Left colon (tissue), 2 donors: ENCODE results near the gene RAD51AP1. TPM values are rescaled to one million over a fixed set of nuclear protein-coding genes. Genes with fewer than 3 reads are reported as not detected.

Experiments
- ATAC-seq: fragments of 200-7000 bp; cut with Tn5 transposase; one replicate; pipeline ENCODE4 v1.9.1; 2020; ENCODE audit warnings: mild to moderate bottlenecking, moderate library complexity
- DNase-seq, 2 donors: peaks; one replicate each; pipeline ENCODE4 v3.0.0-alpha.2; 2020
- intact Hi-C, 2 donors: fragments of 100-400 bp; cut with DNase I in 1 of 2; cut with micrococcal nuclease in 1 of 2; formaldehyde crosslinking; loops; one replicate each; pipeline versions ENCODE4 v1.11.2 to v1.14.0; 2022; cut with DNase I, micrococcal nuclease
- total RNA-seq, 2 donors: library from RNA; stranded (reverse); fragmentation: NEBNext Ultra II Directional; extraction: Animal tissue kit (Norgen Biotek cat#: 25700); gene quantifications; one replicate each; pipeline ENCODE4 v1.2.1, GENCODE V29; 2021
- donor health status: DM: no; HTN: no; CAD: no.
- donor health status: DM: yes; HTN: yes; CAD: no.

RAD51AP1 gene
- total RNA-seq, 2 donors from 2014 or later = 4.2 to 8.4 TPM

DNA sequence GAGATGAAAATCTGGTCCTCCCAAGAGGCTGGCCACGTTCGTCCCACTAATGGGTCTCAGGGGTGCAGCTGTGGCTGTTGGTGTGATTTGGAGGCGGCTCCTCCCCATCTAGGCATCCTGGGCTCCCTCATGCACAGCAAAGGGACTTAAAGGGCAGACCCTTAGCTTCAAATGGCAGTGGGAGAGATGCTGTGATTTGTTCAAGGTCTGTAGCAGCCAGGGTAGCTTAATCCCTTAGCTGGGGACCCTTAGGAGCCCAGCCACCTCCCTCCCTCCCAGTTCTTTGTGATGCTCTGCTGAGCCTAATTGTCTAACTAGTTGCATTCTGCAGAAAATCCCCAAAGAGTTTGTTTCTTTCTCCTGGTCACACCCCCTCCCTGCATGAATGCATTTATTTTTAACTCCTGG lies 41.6 kb downstream of the RAD51AP1 start:
- no peak for DNase-seq
- intact Hi-C loops = no loop called here
- ATAC-seq = no peak

DNA sequence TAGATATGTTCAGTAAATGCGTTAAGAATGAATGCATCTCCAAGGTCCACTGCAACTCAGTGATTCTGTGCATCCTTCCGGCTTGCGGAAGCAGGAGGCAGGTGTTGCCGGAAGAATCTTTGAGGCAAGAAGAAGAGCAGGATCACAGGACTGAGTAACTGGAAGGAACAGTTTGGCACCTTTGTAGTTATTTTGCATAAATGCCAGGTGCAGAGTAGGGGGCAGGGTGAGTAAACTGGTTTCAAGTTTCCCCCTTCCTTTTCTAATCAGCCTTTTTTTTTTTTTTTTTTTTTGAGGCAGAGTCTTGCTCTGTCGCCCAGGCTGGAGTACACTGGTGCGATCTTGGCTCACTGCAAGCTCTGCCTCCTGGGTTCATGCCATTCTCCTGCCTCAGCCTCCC lies 45.6 kb downstream of the RAD51AP1 start:
- intact Hi-C loops = no loop called here
- ATAC-seq = no peak
- no peak for DNase-seq

DNA sequence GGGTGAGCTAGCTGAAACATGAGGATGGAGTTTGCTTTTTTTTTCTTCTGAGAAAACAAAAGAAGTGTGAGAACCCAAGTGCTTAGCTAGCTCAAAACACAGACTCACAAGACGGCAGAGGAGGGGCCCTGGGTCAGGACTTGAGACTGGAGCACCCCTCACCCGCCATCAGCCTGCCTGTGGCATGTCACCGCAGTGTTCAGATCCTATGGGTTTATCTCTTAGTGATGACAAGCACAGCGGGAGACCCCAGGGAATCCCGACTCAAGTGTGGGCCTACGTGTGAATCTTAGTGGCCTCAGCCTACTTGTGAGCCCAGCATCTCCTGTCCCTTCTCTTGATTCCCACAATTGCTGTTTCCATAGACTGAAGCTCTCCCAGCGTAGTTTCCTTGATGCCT lies 46.2 kb downstream of the RAD51AP1 start:
- intact Hi-C loops = no loop called here
- no peak for ATAC-seq
- no peak for DNase-seq

DNA sequence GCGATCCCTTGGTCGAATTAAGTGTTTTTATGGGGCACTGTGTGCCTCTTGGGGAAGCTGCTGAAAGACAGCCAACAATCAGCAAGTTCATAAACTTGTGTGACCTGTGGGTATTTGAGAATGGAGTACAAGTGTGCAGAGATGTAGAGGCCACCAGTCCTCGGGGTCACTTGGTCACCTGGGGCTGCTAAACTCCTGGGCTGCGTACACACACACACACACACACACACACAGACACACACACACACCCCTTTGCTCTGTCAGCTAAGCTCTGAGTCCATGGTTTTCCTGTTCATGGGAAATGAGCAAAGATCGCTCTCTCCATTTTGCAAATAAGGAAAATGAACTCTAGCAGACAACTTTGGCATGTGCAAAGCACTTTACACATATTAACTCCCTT lies 47.8 kb downstream of the RAD51AP1 start:
- intact Hi-C loops = no loop called here
- DNase-seq (no peak), ATAC-seq (peak; percentile 41)

DNA sequence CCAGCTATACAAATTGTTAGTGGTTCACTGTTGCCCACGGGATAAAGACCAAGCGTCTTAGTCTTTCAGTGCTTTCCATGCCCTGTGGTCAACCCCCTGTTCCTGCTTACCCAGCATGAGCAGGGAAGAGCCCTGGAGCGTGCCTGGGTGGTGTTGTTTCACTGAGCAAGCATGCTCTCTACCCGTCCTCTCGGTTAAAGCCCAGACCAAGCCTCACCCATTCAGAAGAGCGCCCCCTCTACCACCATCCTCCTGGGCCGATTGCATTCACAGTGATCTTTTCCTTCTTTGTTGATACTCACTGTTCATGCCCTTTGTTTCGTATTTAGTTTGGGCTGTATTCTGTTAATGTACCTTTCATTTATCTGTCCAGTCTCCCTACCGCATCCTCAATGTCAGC lies 48.4 kb downstream of the RAD51AP1 start:
- intact Hi-C loops = no loop called here
- ATAC-seq (no peak), DNase-seq (no peak)

DNA sequence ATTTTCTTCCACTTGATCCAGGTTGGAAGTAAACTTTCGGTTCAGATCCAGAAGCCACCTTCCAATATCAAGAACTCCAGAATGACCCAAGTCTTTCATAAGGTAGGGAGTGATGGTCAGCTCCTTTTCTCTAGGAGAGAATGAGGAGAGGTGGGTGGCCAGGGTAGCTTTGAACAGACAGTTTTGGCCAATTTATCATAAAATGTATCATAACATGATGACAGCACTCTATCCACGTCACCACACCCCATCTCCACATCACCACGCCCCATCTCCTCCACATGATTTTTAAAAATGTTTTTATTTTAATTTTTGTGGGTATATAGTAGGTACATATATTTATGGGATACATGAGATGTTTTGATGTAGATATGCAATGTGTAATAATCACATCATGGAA lies 50.2 kb downstream of the RAD51AP1 start:
- ATAC-seq = no peak
- intact Hi-C loops = no loop called here
- DNase-seq = no peak

DNA sequence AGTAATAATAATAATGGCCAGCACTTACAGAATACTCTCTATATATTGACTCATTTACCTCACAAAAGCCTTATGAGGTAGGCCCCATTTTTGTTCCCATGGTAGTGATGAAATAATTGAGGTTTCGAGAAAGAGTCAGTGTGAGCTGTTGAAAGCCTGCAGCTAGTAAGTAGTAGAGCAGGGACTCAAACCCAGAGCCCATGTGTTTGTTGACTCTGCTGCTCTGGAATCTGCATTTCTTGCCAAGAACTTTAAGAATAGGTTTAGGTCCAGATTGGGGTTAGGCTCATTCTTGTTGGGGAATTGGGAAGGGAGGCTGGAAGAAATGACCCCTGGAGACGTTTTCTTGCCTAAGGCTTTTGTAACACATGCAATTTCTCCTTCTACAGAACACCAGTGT lies 51.3 kb downstream of the RAD51AP1 start:
- no peak for ATAC-seq

DNA sequence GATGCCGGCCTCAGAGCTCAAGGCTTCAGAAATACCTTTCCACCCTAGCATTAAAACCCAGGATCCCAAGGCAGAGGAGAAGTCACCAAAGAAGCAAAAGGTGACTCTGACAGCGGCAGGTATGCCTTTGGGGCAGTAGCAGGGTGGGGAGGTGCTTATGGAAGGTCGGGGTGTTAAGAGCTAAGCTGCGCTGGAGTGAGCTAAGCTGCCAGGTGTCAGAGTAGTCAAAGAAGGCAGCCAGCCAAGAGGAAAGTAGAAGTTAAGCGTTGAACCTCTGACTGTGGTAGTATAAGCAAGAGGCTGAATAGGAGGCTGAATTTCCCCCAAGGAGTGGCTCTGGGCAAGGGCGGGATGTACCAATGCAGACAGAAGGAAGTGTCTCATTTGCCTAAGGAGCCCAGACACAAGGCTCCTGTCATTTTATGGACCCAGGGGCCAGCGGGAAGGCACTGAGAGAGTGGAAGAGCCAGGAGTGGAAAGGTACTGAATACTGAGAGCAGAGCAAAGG lies 52.5 kb downstream of the RAD51AP1 start:
- peak; percentile 31 to 34 for DNase-seq
- peak; percentile 92 for ATAC-seq
- intact Hi-C loops = no loop called here

More for the DNA sequence above, 51.3 kb downstream of the RAD51AP1 start:
- intact Hi-C loops = no loop called here
- no peak for DNase-seq

DNA sequence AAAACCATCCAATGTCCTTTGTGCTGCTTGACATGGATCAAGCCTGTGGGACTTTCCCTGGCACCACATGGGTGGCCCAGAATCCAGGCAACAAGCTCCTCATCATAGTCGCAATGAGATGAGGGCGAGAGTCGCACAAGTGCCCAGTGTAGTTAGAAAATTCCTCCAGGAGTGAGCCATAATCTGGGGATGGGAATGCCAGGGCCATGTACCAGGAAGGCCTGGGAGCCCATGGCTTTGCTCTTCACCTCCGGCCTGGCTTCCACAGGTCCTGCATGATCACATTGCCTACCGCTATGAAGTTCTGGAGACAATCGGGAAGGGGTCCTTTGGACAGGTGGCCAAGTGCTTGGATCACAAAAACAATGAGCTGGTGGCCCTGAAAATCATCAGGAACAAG lies 57.2 kb downstream of the RAD51AP1 start:
- DNase-seq (no peak), ATAC-seq (no peak)
- intact Hi-C loops = no loop called here

DNA sequence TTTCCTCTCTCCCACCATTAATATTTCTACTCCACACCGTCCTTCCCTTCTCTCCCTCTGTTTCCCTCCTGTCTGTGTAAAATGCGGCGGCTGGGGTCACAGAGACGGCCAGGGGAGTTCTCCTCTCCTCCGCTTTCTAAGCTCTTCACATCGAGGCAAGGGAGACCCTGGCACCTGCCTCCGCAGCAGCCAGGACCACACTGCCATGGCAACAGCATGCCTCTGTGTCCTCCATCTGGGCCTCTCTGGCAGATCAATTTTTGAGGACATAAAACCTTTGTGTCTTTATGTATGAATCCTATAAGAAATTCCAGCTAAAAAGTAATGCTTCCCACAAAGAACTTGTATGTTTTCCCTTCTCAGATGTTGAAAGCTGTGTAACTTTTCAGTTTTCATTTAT lies 64.7 kb downstream of the RAD51AP1 start:
- ATAC-seq (no peak), DNase-seq (no peak)
- intact Hi-C loops = no loop called here

DNA sequence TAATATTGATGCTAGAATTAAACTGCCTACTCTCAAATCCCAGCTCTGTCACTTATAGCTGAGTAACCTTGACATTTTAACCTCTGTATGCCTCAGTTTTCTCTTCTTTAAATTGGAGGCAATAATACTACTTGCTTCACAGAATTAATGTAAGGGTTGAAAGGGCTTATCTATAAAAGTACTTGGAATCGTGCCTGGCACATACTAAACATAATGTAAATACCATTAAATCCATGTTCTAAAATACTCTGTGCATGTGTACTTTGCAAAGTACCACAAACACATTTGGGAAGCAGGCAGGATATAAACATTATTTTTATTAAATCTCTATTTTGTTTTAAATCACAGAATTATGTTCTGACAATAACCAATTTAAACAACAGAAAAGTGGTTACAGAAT lies 65.3 kb downstream of the RAD51AP1 start:
- peak; percentile 52 for ATAC-seq
- no peak for DNase-seq
- intact Hi-C loops = no loop called here

DNA sequence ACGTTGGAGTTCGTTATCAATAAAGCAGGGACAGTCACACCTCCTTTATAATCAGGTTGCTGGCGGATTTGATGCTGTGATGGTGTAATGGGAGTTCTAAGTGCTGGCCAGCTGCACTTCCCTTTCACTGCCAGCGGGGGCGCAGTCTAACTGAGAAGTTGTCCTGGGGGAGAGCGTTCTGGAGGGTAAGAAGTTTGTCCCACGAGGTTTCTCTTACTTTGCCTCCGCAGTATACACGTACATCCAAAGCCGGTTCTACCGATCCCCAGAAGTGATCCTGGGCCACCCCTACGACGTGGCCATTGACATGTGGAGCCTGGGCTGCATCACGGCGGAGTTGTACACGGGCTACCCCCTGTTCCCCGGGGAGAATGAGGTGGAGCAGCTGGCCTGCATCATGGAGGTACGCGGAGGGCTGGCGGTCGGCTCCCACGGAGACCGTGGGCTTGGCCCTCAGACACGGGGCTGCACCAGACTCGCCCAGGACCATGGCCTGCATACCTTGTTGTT lies 66.0 kb downstream of the RAD51AP1 start:
- peak; percentile 95 for ATAC-seq

DNA sequence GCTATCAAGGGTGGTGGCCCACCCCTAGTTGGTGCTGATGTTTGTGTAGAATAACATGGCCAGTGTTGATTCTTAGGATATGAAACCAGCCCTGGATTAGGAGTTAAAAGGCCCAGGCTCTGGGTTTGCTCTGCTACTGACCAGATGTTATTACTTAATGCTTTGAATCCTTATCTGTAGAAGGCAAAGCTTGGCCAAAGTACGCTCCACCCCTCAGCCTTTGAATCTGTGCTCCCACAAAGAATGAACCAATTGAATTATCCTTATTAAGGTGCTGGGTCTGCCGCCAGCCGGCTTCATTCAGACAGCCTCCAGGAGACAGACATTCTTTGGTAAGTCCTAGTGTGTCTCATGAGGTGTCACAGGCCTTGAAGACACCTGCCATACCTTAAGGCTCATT lies 68.4 kb downstream of the RAD51AP1 start:
- DNase-seq = no peak
- intact Hi-C loops = no loop called here
- ATAC-seq = no peak

More for the DNA sequence above, 66.0 kb downstream of the RAD51AP1 start:
- peak; percentile 76 to 79 for DNase-seq
- intact Hi-C loops = no loop called here

DNA sequence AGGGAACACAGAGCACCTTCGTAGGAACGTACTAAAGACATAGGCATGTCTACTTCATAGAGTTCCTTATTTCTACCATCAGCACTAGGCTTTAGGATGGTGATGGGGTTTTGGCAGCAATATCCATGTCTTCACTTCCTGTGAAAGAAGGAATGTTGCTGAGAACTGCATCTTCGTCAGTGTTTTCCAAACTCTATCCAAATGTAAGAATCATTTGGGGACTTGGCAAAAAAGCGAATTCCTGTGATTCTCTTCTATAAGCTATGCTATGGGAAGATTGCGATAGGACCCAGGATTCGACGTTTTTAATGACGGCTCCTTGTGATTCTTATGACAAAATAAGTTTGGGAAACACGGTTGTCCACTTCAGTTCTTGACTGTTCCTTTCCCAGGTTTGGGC lies 70.4 kb downstream of the RAD51AP1 start:
- ATAC-seq (no peak), DNase-seq (no peak)
- intact Hi-C loops = no loop called here

Other genes starting within 250 kb of the RAD51AP1 start
- 10 to 100 TPM; 13.0 to 14.4 TPM for gene TIGAR, start 217.7 kb upstream of the RAD51AP1 start, total RNA-seq
- not detected for gene FGF23, start 159.2 kb upstream of the RAD51AP1 start, total RNA-seq
- not detected for gene FGF6, start 93.1 kb upstream of the RAD51AP1 start, total RNA-seq
- gene DYRK4, start 23.3 kb downstream of the RAD51AP1 start, total RNA-seq = 10 to 100 TPM; 27.5 to 28.6 TPM
- 1 to 10 TPM; 1.6 to 3.4 TPM for gene AKAP3, start 110.2 kb downstream of the RAD51AP1 start, total RNA-seq
- 100 to 1,000 TPM; 158 to 242 TPM for gene NDUFA9, start 110.2 kb downstream of the RAD51AP1 start, total RNA-seq
- 10 to 100 TPM; 24.5 to 41.0 TPM for gene GALNT8, start 181.5 kb downstream of the RAD51AP1 start, total RNA-seq